Brain pericyte (primary cell): ENCODE measurements around the gene IRS2.

Source experiments
- DNase-seq: peaks from one replicate; pipeline ENCODE4 v3.0.0-alpha.2; 2012; ENCODE audit warnings: low read depth, low spot score

IRS2 gene

DNA sequence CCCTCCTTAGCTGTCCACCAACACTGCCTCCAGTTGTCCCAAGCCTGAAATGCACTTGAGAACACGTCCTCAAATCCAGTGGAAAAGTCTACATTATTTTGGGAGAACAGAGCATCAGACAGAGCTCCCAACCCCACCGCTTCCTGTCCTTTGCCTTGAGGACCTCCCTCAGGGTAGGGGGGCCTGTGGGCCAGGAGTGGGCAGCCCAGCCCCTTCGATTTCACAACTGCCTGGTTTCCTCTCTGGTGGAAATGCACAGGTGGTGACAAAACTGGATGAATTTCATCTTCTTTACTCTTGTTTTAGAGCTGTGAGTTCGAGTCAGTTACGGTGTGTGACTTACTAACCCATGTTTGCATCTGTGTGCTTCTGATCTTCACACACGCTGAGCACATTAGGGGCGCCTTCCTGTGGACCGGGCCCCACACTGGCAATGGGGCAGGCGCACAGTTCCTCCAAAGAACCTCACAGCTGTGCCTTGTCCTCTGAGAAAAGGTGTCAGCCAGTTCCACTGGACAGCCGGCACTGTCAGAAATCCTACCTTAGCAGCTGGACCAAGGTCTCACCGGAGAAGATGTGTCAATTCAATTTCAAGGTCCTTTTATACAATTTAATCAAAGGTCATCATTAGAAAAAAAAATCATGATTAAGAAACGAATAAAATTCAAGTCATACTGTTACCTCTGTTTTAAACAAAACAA is 80.2 kb downstream of the IRS2 start:
- DNase-seq = no peak

DNA sequence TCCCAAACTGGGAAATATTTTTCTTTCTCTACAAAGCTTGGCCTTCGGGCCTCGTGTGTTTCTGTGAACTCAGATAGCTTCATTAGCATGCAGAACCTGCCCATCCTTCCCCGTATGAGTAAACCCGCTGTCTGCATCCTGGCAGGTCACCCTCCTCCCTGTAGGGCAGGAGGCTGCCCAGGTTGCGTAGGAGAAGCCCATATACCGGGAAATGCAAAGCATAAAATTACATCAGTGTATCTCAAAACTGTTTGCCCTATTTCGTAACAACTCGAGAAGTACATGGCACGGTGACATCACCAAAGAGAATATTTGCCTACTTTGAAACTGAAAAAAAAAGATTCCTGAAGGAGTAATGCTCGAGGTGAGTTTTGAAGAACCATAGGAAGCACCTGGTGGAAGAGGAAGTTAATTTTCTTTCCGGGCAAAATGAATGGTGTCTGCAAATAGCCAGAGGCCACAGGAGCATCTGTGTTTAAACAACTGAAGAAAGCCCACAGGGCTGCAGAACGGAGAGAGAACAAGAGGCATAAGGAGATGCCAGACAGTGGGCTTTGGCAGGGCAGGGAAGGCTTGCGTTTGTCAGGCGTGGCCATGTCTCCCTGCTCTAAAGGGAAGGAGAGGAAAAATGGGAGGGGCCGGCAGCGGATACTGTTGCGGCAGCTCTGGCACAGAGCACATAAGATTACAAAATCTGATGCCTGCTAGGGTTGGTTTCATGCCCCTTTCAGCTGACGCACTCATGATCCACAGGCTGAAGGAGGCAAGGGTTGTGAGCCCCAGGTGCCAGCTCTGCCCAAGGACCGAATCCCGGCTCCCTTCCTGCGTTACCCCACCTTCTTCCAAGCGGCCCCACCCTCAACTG is 81.4 kb downstream of the IRS2 start:
- DNase-seq = no peak

DNA sequence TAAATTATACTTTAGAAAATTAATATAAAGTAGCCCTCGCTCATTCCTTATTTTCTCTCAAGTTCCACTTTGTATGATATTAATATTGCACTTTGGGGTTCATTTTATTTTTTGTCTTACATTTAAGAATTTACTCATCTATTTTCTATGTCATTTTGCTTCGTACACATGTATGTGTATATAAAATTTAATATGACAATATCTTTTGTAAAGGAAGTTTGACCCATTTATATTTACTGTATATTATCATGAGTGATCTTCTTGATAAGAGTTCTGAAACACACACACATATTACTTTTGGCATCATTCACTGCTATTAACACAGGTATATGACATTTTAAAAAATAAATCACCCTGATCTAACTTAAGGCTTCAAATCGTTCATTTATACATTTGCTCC is 83.1 kb downstream of the IRS2 start:
- no peak for DNase-seq
